T1000 (cell line): ENCODE data around the gene FOXD4L5.
"Not testable (repeated sequence)": the region's sequence is repeated elsewhere in the genome, so short reads cannot be mapped to it uniquely, and the experiment has no call there.

ENCODE experiments used
- DNase-seq: peaks from one replicate; lab custom pipeline; 2025; ENCODE audit warnings: mixed read lengths; lab: John Stamatoyannopoulos, UW

FOXD4L5 gene

GRCh38 chr9:65285109-65285508 is at the start of gene FOXD4L5:
Gene FOXD4L5, minus strand, starts transcription at chr9:65285209. Its CDS starts 832 bp downstream, at chr9:65284377.
- not testable (repeated sequence) for DNase-seq

GRCh38 chr9:65283943-65284342 is 1.1 kb downstream of the FOXD4L5 start:
- not testable (repeated sequence) for DNase-seq

GRCh38 chr9:65282976-65283375 is 2.0 kb downstream of the FOXD4L5 start:
- not testable (repeated sequence) for DNase-seq
